SJCRH30 (cell line): ENCODE results near the gene LYZL1. TPM values are rescaled to one million over a fixed set of nuclear protein-coding genes. Genes with fewer than 3 reads are reported as not detected.
A peak's percentile ranks its signal among the peaks of the same experiment; 100 is the strongest.
"Not testable (repeated sequence)": the region's sequence is repeated elsewhere in the genome, so short reads cannot be mapped to it uniquely, and the experiment has no call there.

Source experiments
- DNase-seq, 2 experiments: peaks; one replicate each; pipeline ENCODE4 v3.0.0-alpha.2; 2015 to 2020
- H3K27ac ChIP-seq: fragments of 250-450 bp; sonication (Bioruptor Pico); 2 replicates; pipeline ENCODE4 v1.5.1; 2020; ENCODE audit warnings: mild to moderate bottlenecking, moderate library complexity
- H3K27me3 ChIP-seq: fragments of 250-450 bp; sonication (Bioruptor Pico); 2 replicates; pipeline ENCODE4 v1.5.1; 2020; ENCODE audit warnings: mild to moderate bottlenecking, moderate library complexity
- H3K36me3 ChIP-seq: fragments of 250-450 bp; sonication (Bioruptor Pico); 2 replicates; pipeline ENCODE4 v1.5.1; 2020; ENCODE audit warnings: mild to moderate bottlenecking, moderate library complexity
- H3K4me1 ChIP-seq: fragments of 250-450 bp; sonication (Bioruptor Pico); 2 replicates; pipeline ENCODE4 v1.5.1; 2020; ENCODE audit warnings: mild to moderate bottlenecking, moderate library complexity
- H3K4me3 ChIP-seq: fragments of 250-450 bp; sonication (Bioruptor Pico); 2 replicates; pipeline ENCODE4 v1.5.1; 2020; ENCODE audit warnings: mild to moderate bottlenecking, moderate library complexity
- H3K9me3 ChIP-seq: fragments of 250-450 bp; sonication (Bioruptor Pico); replicated peaks from 2 replicates; pipeline ENCODE4 v1.5.1; 2020; ENCODE audit warnings: mild to moderate bottlenecking, moderate library complexity
- total RNA-seq: library from RNA; depleted of rRNA; stranded (reverse); fragments of >200 nt; shearing (Covaris generic); gene quantifications from 2 replicates; pipeline ENCODE4 v1.2.3, GENCODE V29; 2014

The LYZL1 gene
- total RNA-seq, 1 experiment from 2014 or later: not detected

DNA sequence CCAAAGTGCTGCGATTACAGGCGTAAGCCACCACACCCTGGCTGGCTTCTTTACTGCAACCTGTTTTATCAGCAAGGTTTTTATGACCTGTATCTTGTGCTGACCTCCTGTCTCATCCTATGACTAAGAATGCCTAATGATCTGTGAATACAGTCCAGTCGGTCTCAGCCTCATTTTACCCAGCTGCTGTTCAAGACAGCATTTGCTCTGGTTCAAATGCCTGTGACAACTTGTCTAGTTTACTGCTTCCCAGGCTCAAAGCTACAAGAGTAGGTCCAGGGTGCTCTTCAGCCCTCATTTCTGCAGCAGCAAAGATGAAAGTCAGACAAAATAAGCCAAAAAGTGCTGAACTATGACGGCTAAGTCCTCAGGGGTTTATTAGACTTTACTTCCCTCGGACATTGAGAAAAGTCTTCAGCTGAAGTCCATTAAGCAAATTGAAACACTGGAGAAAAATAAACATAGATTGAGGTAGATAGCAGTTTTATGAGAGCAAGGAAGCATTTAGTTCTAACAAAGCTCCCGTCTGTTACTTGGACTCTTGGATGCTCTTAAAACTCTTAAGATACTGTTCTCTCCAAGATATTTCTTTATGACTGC is 12.5 kb upstream of the LYZL1 start:
- no peak overlapping the region for H3K4me3 ChIP-seq
- H3K36me3 ChIP-seq: no peaks in the 10 kb centered on the region
- H3K4me1 ChIP-seq: no peaks in the 10 kb centered on the region
- no peak for DNase-seq
- H3K27me3 ChIP-seq: no peaks in the 10 kb centered on the region
- no peaks in the 10 kb centered on the region for H3K9me3 ChIP-seq
- no peak overlapping the region for H3K27ac ChIP-seq

DNA sequence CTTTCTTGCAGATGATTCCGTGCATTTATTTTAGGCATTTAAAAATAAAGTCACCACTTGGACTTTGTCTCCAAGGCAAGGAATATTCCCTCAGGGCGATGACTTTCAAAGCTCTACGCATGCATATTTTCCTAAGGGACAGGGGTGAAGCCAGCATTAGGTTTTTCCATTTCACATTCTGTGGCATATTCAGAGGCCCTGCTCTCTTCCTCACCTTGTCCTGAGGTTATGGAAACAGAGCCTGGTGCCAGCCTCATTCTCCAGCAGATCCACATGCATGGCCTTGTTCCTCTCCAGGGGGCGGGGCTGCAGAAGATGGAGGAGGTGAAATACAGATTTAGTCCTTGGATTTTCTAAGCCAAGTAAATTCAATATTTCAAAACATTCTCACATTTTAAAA is 11.6 kb upstream of the LYZL1 start:
- H3K9me3 ChIP-seq: no peaks in the 10 kb centered on the region
- H3K27ac ChIP-seq: no peak overlapping the region
- no peaks in the 10 kb centered on the region for H3K27me3 ChIP-seq
- no peaks in the 10 kb centered on the region for H3K4me1 ChIP-seq
- DNase-seq: no peak
- H3K36me3 ChIP-seq: no peaks in the 10 kb centered on the region
- no peak overlapping the region for H3K4me3 ChIP-seq

DNA sequence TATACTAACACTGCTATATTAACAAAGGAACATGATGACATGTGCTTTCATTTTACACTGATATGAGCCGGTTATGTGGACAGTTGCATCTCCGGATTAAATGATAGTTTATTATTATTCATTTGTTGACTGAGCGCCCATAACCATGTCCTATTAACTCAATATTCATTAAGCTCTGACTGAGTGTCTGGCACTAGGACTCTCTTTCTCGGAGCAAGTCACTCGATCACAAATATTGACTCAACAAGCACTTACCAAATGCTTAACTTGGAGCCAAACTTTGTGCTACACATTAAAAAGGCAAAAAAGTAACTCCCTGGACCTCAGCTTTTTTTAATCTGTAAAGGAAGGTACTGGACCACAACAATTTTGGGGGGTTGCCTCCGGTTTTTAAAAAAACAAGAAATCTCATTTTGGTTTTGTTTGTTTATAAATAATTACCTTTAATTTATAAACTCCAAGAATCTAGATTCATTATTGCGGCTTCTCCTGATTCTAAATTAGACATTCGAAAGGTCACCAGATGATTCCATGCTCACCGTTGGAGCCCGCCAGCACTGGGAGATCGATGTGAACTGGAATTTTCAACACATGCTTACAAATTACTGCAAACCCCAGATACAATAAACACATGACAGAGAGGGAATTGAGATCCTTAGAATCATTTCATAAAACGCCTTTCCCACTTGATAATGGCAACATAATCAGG is 8.9 kb upstream of the LYZL1 start:
- DNase-seq: no peak
- H3K27ac ChIP-seq: no peak overlapping the region
- no peak overlapping the region for H3K4me3 ChIP-seq

DNA sequence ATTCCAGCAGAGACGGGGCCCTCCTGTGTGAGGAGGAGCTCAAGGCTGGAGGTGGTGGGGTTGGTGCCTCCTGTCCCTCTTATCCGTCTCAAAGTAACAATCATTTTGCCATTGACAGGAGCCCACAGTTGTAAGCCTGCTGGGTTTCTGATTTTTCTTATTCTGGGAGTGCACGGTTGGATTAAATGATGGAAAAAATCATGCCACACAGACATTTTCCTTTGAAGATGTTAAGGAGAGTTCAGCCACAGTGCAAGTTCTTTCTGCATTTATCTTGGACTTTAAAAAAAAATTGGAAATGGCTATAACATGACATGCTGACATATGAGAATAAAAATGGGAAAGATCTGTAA is 8.4 kb upstream of the LYZL1 start:
- Histone ChIP-seq H3K27me3 (no peaks in the 10 kb centered on the region), H3K4me3 (no peak overlapping the region), H3K4me1 (no peaks in the 10 kb centered on the region), H3K9me3 (no peaks in the 10 kb centered on the region), H3K36me3 (no peaks in the 10 kb centered on the region), H3K27ac (no peak overlapping the region)
- no peak for DNase-seq

More for the DNA sequence above, 8.9 kb upstream of the LYZL1 start:
- no peaks in the 10 kb centered on the region for H3K4me1 ChIP-seq
- no peaks in the 10 kb centered on the region for H3K9me3 ChIP-seq
- H3K36me3 ChIP-seq: no peaks in the 10 kb centered on the region
- H3K27me3 ChIP-seq: no peaks in the 10 kb centered on the region

DNA sequence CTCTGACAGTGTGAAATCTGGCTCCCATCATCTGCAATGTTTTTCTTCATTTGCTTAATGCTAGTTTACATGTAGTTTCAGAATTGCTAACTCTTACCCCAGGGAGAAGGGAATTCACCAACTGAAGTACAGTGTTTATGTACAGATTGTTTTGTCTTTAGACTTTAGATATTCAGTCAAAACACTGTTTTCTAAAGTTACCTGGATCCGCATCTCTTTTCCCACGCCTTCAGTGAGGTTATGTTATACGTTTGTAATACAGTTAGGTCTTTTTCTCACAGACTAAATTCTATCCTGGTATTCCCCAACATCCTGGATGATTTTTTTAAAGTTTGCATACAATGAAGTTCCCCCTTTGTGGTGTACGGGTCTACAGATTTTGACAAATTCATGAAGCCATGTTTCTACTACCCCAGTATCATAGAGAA is 3.2 kb upstream of the LYZL1 start:
- Histone ChIP-seq H3K4me1 (no peaks in the 10 kb centered on the region), H3K27me3 (no peaks in the 10 kb centered on the region), H3K4me3 (no peak overlapping the region), H3K27ac (no peak overlapping the region), H3K9me3 (no peaks in the 10 kb centered on the region), H3K36me3 (no peaks in the 10 kb centered on the region)
- DNase-seq: no peak

DNA sequence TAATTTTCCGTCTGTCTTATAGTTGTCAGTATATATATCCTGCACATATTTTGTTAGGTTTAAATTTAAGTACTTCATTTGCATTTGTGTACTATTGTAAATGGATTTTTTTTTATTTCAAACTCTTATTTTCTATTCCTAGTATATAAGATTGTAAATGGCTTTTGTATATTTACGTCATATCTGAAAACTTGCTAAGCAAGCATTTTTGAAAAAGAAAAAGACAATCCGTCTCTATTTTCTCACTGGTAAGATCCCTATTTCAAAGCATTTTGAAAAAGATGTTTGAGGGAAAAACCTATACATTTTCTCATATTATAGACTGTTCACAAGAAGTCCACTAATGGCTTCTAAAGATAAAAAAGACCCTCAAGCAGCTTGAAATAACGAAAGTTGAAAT is 1.2 kb upstream of the LYZL1 start:
- H3K4me1 ChIP-seq: no peaks in the 10 kb centered on the region
- no peaks in the 10 kb centered on the region for H3K36me3 ChIP-seq
- no peaks in the 10 kb centered on the region for H3K9me3 ChIP-seq
- DNase-seq: no peak
- no peak overlapping the region for H3K4me3 ChIP-seq
- H3K27ac ChIP-seq: no peak overlapping the region
- H3K27me3 ChIP-seq: no peaks in the 10 kb centered on the region

DNA sequence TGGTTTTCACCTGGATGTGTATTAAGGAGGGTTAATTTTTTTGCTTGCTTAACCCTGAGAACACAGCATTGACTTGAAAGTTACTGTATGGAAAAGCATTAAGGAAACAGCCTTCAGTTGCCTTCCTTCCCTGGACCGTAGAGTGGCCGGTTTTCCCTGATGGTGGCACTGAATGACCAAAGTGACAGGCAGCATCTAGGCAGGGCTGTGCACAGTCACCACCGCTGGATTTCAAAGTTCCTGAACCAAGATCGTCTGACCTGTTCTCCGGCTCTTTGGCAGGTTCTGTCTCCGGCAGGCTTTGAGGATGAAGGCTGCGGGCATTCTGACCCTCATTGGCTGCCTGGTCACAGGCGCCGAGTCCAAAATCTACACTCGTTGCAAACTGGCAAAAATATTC is 2.7 kb downstream of the LYZL1 start:
- H3K27ac ChIP-seq, H3K36me3 ChIP-seq, H3K4me3 ChIP-seq, DNase-seq, H3K4me1 ChIP-seq, H3K9me3 ChIP-seq, H3K27me3 ChIP-seq: not testable (repeated sequence)

DNA sequence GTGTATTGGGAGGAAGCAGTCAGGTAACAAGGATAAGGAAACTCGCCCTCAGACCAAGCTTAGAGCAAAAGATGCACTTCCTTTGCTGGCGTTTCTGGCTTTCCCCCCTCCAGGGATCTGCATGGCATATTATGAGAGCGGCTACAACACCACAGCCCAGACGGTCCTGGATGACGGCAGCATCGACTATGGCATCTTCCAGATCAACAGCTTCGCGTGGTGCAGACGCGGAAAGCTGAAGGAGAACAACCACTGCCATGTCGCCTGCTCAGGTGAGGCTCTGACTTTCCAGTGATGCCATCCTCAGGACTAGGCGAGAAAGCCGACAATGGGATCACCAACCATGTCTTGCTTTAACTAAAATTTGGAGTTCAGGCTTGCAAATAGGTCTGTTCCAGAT is 3.5 kb downstream of the LYZL1 start:
- H3K27me3 ChIP-seq, H3K9me3 ChIP-seq, H3K4me3 ChIP-seq, H3K36me3 ChIP-seq, DNase-seq, H3K4me1 ChIP-seq, H3K27ac ChIP-seq: not testable (repeated sequence)

DNA sequence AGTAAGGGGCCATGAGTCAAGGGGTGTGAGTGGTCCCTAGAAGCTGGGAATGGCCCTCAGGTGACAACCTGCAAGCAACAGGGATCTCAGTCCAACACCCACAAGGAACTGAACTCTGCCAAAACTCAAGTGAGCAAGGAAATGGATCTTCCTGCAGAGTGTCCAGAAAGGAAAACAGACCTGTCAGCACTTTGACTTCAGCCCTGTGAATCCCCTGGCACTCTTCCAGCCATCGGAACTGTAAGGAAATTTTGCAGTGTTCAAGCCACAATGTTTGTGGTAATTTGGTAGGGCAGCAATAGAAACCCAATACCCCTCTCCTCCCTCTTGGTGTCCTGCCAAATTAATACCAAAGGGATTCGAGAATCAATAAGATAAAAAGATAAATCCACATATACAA is 6.9 kb downstream of the LYZL1 start:
- no peaks in the 10 kb centered on the region for H3K36me3 ChIP-seq
- no peaks in the 10 kb centered on the region for H3K27me3 ChIP-seq
- no peaks in the 10 kb centered on the region for H3K4me1 ChIP-seq
- no peak overlapping the region for H3K4me3 ChIP-seq
- H3K27ac ChIP-seq: no peak overlapping the region
- DNase-seq: no peak
- no peaks in the 10 kb centered on the region for H3K9me3 ChIP-seq

DNA sequence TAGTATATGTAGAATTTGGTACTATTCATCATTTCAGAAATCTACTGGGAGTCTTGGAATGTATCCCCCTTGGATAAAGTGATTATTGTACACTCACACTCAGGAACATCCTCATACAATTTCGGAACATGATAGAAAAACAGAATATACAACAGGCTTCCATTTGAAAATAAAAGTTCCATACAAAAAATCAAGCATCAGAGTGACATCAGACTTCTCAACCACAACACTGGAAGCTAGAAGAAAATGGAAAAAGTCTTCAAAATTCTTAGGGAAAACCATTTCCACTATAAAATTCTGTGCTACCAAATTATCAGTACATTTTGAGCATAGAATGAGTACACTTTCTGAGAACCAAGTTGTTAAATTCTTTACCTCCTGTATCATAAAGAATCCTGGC is 8.8 kb downstream of the LYZL1 start:
- H3K4me3 ChIP-seq: no peak overlapping the region
- no peak overlapping the region for H3K27ac ChIP-seq
- no peaks in the 10 kb centered on the region for H3K4me1 ChIP-seq
- no peak for DNase-seq
- H3K36me3 ChIP-seq: no peaks in the 10 kb centered on the region
- no peaks in the 10 kb centered on the region for H3K27me3 ChIP-seq
- H3K9me3 ChIP-seq: 0 out of 2 replicates have a peak, but pooled peaks cover 4% of the 10 kb centered on the region

DNA sequence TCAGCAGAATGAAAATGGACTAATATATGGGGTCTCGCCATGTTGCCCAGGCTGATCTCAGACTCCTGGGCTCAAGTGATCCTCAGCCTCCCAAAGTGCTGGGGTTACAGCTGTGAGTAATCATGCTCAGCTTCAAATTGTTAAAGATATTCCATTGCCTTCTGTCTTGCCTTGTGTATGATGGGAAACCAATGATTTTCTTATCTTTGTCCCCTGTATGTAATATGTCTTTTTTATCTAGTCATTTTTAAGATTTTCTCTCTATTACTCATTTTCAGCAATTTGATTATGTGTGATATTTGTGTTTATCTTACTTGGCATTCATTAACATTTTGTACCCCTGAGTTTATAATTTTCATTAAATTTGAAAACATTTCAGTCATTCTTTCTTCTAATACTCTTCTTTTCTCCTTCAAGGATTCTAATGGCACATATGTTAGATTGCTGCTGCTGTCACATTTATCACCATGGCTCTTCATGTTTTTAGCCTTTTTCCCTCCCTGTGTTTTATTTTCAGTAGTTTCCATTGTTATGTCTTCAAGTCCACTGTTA is 12.6 kb downstream of the LYZL1 start:
- no peak for DNase-seq
- H3K27me3 ChIP-seq: no peaks in the 10 kb centered on the region
- no peak overlapping the region for H3K4me3 ChIP-seq
- H3K27ac ChIP-seq: no peak overlapping the region
- 0 out of 2 replicates have a peak, but pooled peaks cover 4% of the 10 kb centered on the region for H3K9me3 ChIP-seq
- no peaks in the 10 kb centered on the region for H3K36me3 ChIP-seq
- H3K4me1 ChIP-seq: no peaks in the 10 kb centered on the region

DNA sequence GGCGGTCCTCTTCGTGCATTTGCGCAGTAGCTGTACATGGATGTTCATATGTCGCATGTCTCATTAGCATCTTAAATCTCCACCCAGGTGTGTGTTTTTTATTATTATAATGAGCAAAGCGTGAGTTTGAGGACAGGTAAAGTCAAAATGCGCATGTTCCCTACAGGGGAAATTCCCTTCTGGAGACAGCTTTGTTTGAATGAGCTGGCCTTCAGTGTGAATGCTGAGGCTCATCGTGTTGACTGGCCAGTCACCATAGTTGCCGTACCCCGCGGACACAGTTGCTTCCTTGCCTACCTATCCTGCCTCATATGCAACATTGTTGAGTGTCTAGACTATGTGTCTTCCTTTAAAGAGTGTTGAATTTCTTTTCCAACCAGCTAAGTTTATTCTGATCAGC is 13.6 kb downstream of the LYZL1 start:
- no peaks in the 10 kb centered on the region for H3K36me3 ChIP-seq
- no peak overlapping the region for H3K27ac ChIP-seq
- H3K9me3 ChIP-seq: 0 out of 2 replicates have a peak, but pooled peaks cover 4% of the 10 kb centered on the region

DNA sequence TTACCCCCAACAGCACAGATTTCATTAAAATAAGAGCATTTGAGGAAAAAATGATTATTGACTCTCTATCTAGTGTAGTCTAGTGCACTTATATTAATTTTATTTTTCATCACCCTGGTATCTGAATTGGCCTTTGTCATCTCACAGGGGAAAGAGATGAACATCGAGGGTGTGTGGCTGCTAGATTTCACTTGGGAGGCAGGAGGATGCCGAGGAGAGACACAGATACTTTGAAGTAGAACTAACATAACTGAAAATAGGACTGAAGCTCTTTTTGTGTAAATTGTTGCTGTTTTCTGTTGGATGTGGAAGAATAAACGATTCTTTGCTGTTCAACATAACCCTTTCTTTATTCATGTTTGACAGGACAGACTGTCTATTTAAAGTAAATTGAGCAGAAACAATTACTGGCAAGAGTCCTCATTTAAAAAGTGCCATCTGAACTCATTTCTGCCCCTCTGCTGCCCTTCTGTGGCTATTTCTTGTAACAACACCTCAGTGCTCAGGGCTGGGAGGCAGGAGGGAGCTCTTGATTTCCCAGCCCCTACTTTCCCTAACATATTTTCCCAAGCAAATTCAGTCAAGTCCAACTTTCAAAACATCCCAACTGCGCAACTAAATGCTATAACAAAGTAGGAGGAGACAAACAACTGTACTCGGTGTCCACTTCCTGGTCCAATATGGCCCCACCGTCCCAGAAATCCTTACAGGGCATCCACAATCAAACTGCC is 15.6 kb downstream of the LYZL1 start:
- DNase-seq: peak; percentile 48 to 84
- Histone ChIP-seq H3K27me3 (no peaks in the 10 kb centered on the region), H3K4me3 (no peak overlapping the region), H3K27ac (no peak overlapping the region), H3K4me1 (no peaks in the 10 kb centered on the region), H3K9me3 (0 out of 2 replicates have a peak, but pooled peaks cover 4% of the 10 kb centered on the region), H3K36me3 (no peaks in the 10 kb centered on the region)

More for the DNA sequence above, 13.6 kb downstream of the LYZL1 start:
- Histone ChIP-seq H3K4me3 (no peak overlapping the region), H3K4me1 (no peaks in the 10 kb centered on the region), H3K27me3 (no peaks in the 10 kb centered on the region)
- no peak for DNase-seq

DNA sequence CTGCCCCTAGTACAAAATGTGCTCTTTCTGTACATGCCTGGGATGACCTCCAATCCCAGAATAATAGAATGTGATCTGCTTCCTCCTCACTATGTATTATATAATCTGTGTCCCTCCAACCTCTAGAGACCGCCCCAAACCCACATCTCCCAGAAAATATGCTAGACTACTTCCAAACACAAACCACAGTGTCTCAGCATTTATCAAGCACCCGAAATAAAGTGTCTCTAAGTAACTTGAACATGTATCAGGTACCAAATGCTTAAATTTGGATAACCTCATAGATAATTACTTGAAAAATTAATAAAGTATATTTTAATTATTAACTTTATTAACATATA is 16.1 kb downstream of the LYZL1 start:
- Histone ChIP-seq H3K9me3 (0 out of 2 replicates have a peak, but pooled peaks cover 4% of the 10 kb centered on the region), H3K36me3 (no peaks in the 10 kb centered on the region), H3K27ac (no peak overlapping the region), H3K27me3 (no peaks in the 10 kb centered on the region), H3K4me1 (no peaks in the 10 kb centered on the region), H3K4me3 (no peak overlapping the region)
- no peak for DNase-seq

DNA sequence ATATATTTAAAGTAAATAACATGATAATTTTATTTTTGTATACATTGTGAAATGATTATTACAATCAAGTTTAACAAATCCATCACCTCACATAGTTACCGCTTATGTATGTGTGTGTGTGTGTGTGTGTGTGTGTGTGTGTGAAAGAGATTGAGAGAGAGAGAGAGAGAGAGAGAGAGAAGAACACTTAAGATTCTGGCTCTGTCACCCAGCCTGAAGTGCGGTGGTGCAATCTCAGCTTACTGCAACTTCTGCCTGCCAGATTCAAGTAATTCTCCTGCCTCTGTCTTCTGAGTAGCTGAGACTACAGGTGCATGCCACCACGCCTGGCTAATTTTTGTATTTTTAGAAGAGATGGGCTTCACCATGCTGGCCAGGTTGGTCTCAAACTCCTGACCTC is 17.8 kb downstream of the LYZL1 start:
- H3K4me1 ChIP-seq: no peaks in the 10 kb centered on the region
- H3K27ac ChIP-seq: no peak overlapping the region
- no peaks in the 10 kb centered on the region for H3K36me3 ChIP-seq
- H3K4me3 ChIP-seq: no peak overlapping the region
- no peak for DNase-seq
- no peaks in the 10 kb centered on the region for H3K9me3 ChIP-seq
- no peaks in the 10 kb centered on the region for H3K27me3 ChIP-seq
